OCI-LY7 (cell line): Measurements from ENCODE around the gene SLC22A16.

Experiments used
- CTCF ChIP-seq: fragments of 200-600 bp; sonication (generic); conservative IDR thresholded peaks from 2 replicates; pipeline ENCODE4 v1.5.1; 2014; ENCODE audit warnings: mild to moderate bottlenecking, antibody characterized with exemption, low read length, moderate library complexity, mixed read lengths
- EZH2phosphoT487 ChIP-seq: fragments of 200-600 bp; sonication (generic); IDR thresholded peaks from 2 replicates; pipeline ENCODE4 v1.6.1; 2018; ENCODE audit warnings: low read depth, borderline replicate concordance, mild to moderate bottlenecking, mixed run types, antibody characterized with exemption, low read length, moderate library complexity, mixed read lengths

GRCh38 chr6:110481081-110481480, 4.7 kb upstream of the SLC22A16 start:
- TF ChIP-seq CTCF: no peak
- TF ChIP-seq EZH2phosphoT487: no peak
